HepG2 (cell line): ENCODE results near the gene UBR3. TPM values are rescaled to one million over a fixed set of nuclear protein-coding genes. Genes with fewer than 3 reads are reported as not detected.

Experiments
- ATAC-seq: fragments of 200-7000 bp; cut with Tn5 transposase; 3 replicates; pipeline ENCODE4 v1.9.1; 2020; ENCODE audit warnings: mild to moderate bottlenecking, moderate library complexity
- BruUV-seq: library from RNA; stranded (reverse); fragments of 400-500 nt; replicated peaks from 2 replicates; lab custom pipeline; 2021; lab: Mats Ljungman, UMichigan
- CTCF ChIA-PET: fragments of 300-600 bp; formaldehyde crosslinking; extraction: SDS; loops from one replicate; lab custom pipeline; 2021; ENCODE audit warnings: low total read pairs, inconsistent platforms, low intra/inter-chr PET ratio; lab: Yijun Ruan, JAX
- POLR2A ChIA-PET: fragments of 350-600 bp; sonication (Branson Sonifier 250); formaldehyde crosslinking; loops from one replicate; lab custom pipeline; 2020; ENCODE audit warnings: antibody characterized with exemption, inconsistent platforms; lab: Yijun Ruan, JAX
- DNase-seq: peaks from one replicate; pipeline ENCODE4 v3.0.0-alpha.2; 2015; ENCODE audit warnings: low spot score
- FAIRE-seq: peaks from 3 replicates; lab custom pipeline; 2011; peaks lifted over from hg19 to GRCh38; lab: Jason Lieb, UNC
- H2AFZ ChIP-seq: one replicate; pipeline ENCODE4 v1.6.1; 2011; ENCODE audit warnings: low read length, inconsistent platforms
- H3K27ac ChIP-seq: fragments of 300-600 bp; 3 replicates; pipeline ENCODE4 v1.8.0; 2011; ENCODE audit warnings: mixed run types, mild to moderate bottlenecking, mixed read lengths, low read length, inconsistent platforms; ENCODE audit not compliant: insufficient read depth; ENCODE audit errors: extremely low read length
- H3K27me3 ChIP-seq, 2 experiments: fragments of 200-600 bp in 1 of 2; 2 replicates in 1 of 2; 3 replicates in 1 of 2; pipeline versions ENCODE4 v1.6.0 to v1.8.0; 2011; ENCODE audit warnings: low read length in 2 of 2, mild to moderate bottlenecking in 2 of 2, moderate library complexity in 2 of 2, inconsistent platforms in 1 of 2; ENCODE audit not compliant: insufficient read depth in 2 of 2, control insufficient read depth in 1 of 2
- H3K36me3 ChIP-seq, 2 experiments: fragments of 200-600 bp in 1 of 2; replicated peaks in 1 of 2; 2 replicates in 1 of 2; 3 replicates in 1 of 2; pipeline versions ENCODE4 v1.5.1 to v1.8.0; 2011; ENCODE audit warnings: low read length in 2 of 2, inconsistent platforms in 1 of 2; ENCODE audit not compliant: insufficient read depth in 2 of 2, control insufficient read depth in 1 of 2
- H3K4me1 ChIP-seq: 2 replicates; pipeline ENCODE4 v1.5.1; 2012; ENCODE audit warnings: low read length, inconsistent platforms; ENCODE audit not compliant: insufficient read depth
- H3K4me2 ChIP-seq: 2 replicates; pipeline ENCODE4 v1.6.0; 2011; ENCODE audit warnings: low read depth, low read length, inconsistent platforms
- H3K4me3 ChIP-seq, 3 experiments: fragments of 200-600 bp in 1 of 3; sonication (generic), shearing (Covaris generic) in 1 of 3; replicated peaks in 1 of 3; 2 replicates each; pipeline ENCODE4 v1.5.1; 2011 to 2016; ENCODE audit warnings: low read length in 3 of 3, inconsistent platforms in 2 of 3, low read depth in 2 of 3, mild to moderate bottlenecking in 2 of 3, control low read depth in 1 of 3, mixed read lengths in 1 of 3; ENCODE audit not compliant: insufficient read depth in 1 of 3
- H3K79me2 ChIP-seq: one replicate; pipeline ENCODE4 v1.6.1; 2011; ENCODE audit warnings: low read length, inconsistent platforms; ENCODE audit not compliant: insufficient read depth
- H3K9ac ChIP-seq: 2 replicates; pipeline ENCODE4 v1.6.0; 2011; ENCODE audit warnings: mild to moderate bottlenecking, low read depth, low read length, inconsistent platforms; ENCODE audit not compliant: insufficient read depth
- H3K9me3 ChIP-seq: 2 replicates; pipeline ENCODE4 v1.5.1; 2012; ENCODE audit warnings: mild to moderate bottlenecking, low read length
- H4K20me1 ChIP-seq: 2 replicates; pipeline ENCODE4 v1.6.0; 2011; ENCODE audit warnings: inconsistent platforms, mild to moderate bottlenecking, low read length, moderate library complexity; ENCODE audit not compliant: insufficient read depth
- ATF4 ChIP-seq, 2 experiments: fragments of 450-650 bp in 1 of 2; sonication (generic) in 1 of 2; formaldehyde crosslinking; IDR thresholded peaks; 2 replicates each; pipeline versions ENCODE4 v1.5.0 to v1.8.0; 2020 to 2022; ENCODE audit warnings: mild to moderate bottlenecking in 1 of 2, missing genetic modification reagents in 1 of 2
- ATF7-NPFF ChIP-seq: sonication (generic); formaldehyde crosslinking; IDR thresholded peaks from 2 replicates; pipeline ENCODE4 v1.8.1; 2023; ENCODE audit warnings: mild to moderate bottlenecking, low read depth, missing genetic modification reagents, moderate library complexity
- FOXK2 ChIP-seq: fragments of 450-650 bp; IDR thresholded peaks from 2 replicates; pipeline ENCODE4 v1.6.1; 2016
- IKZF1 ChIP-seq: fragments of 450-650 bp; IDR thresholded peaks from 2 replicates; pipeline ENCODE4 v1.7.1; 2016
- KDM5A ChIP-seq: fragments of 200-600 bp; sonication (generic); IDR thresholded peaks from 2 replicates; pipeline ENCODE4 v1.7.0; 2018; ENCODE audit warnings: antibody characterized with exemption, mild to moderate bottlenecking, low read length, borderline replicate concordance
- MXI1 ChIP-seq: IDR thresholded peaks from 3 replicates; pipeline ENCODE4 v1.6.1; 2012; ENCODE audit warnings: low read depth, low read length, inconsistent platforms, borderline replicate concordance
- NR2F6 ChIP-seq, 2 experiments: IDR thresholded peaks; 2 replicates each; pipeline ENCODE4 v1.6.1; 2016; ENCODE audit warnings: antibody characterized with exemption in 1 of 2, mild to moderate bottlenecking in 1 of 2
- NR3C1 ChIP-seq: sonication (generic); formaldehyde crosslinking; IDR thresholded peaks from 2 replicates; pipeline ENCODE4 v1.4.0; 2020; ENCODE audit warnings: missing genetic modification reagents
- PBX3 ChIP-seq: sonication (generic); formaldehyde crosslinking; IDR thresholded peaks from 2 replicates; pipeline ENCODE4 v1.8.1; 2023; ENCODE audit warnings: missing genetic modification reagents, inconsistent platforms, borderline replicate concordance
- SMAD9 ChIP-seq: sonication (generic); formaldehyde crosslinking; IDR thresholded peaks from 2 replicates; pipeline ENCODE4 v1.5.1; 2020; ENCODE audit warnings: mild to moderate bottlenecking, missing genetic modification reagents
- UBTF ChIP-seq: sonication (generic); formaldehyde crosslinking; IDR thresholded peaks from 2 replicates; pipeline ENCODE4 v1.4.0; 2020; ENCODE audit warnings: mild to moderate bottlenecking, missing genetic modification reagents
- ZNF503 ChIP-seq: sonication (generic); formaldehyde crosslinking; IDR thresholded peaks from 2 replicates; pipeline ENCODE4 v1.4.0; 2020; ENCODE audit warnings: missing genetic modification reagents
- ZNF558 ChIP-seq: sonication (generic); formaldehyde crosslinking; IDR thresholded peaks from 2 replicates; pipeline ENCODE4 v1.9.0; 2022; ENCODE audit warnings: mild to moderate bottlenecking, missing genetic modification reagents, borderline replicate concordance
- ZNF597 ChIP-seq: sonication (generic); formaldehyde crosslinking; IDR thresholded peaks from 2 replicates; pipeline ENCODE4 v1.5.0; 2020; ENCODE audit warnings: missing genetic modification reagents
- WGBS: methylation state at CpG from one replicate; pipeline ENCODE4 v1.1.6; 2017; ENCODE audit warnings: low lambda C conversion rate; 5-methylcytosine and 5-hydroxymethylcytosine counted together
- in situ Hi-C: cut with HindIII; loops from 2 replicates; pipeline ENCODE4 v1.10.0; 2017; ENCODE audit warnings: low pct_unique_long_range_greater_than_20kb; ENCODE audit not compliant: extremely low pct_ligation_motif_present
- intact Hi-C: fragments of 100-400 bp; cut with micrococcal nuclease; formaldehyde crosslinking; loops from one replicate; pipeline ENCODE4 v1.10.0; 2022; ENCODE audit not compliant: unreplicated experiment
- polyA plus RNA-seq, 8 experiments: library from polyadenylated mRNA; depleted of rRNA in 3 of 8; stranded (reverse) in 7 of 8; unstranded in 1 of 8; fragments of >200 nt; fragmentation: Illumina TruSeq in 4 of 8; extraction: Trizol in 4 of 8; gene quantifications; 2 replicates each; pipeline versions ENCODE4 v1.2.1 to v1.2.3, GENCODE V29; 2011 to 2016; ENCODE audit warnings: low read depth in 4 of 8, missing spikeins in 1 of 8, mixed read lengths in 1 of 8; ENCODE audit not compliant: insufficient read depth in 1 of 8
- total RNA-seq, 5 experiments: library from RNA; depleted of rRNA; stranded (reverse); fragments of >200 nt; fragmentation: Illumina TruSeq; extraction: Trizol; gene quantifications; 2 replicates each; pipeline ENCODE4 v1.2.3, GENCODE V29; 2016; ENCODE audit warnings: low read depth in 1 of 5

The UBR3 gene
- total and polyA plus RNA-seq, 2 of the 13 experiments (the other 11 are each of a cell fraction or from before 2014, with no cell fraction given) = 15.1 to 28.0 TPM

- peak; percentile 98 for ATAC-seq
- FAIRE-seq = peak; percentile 51
- Histone ChIP-seq H3K9me3 (no peaks in the 10 kb centered on the region), H3K4me2 (peak within 1 kb of the TSS; percentile 77), H3K36me3 (peaks cover 9 to 22% of the 10 kb centered on the region in 2 experiments), H3K9ac (peak within 1 kb of the TSS; percentile 82), H3K79me2 (peaks cover 50% of the 10 kb centered on the region), H4K20me1 (peaks cover 10% of the 10 kb centered on the region), H3K4me1 (peaks cover 44% of the 10 kb centered on the region), H3K27ac (peak within 1 kb of the TSS; percentile 68), H2AFZ (peak within 1 kb of the TSS; percentile 88), H3K4me3 (peak within 1 kb of the TSS; percentile 79 to 96 (median 88)), H3K27me3 (no peaks in the 10 kb centered on the region; a peak in 1 of 5 replicates)
- in situ Hi-C loops = no loop called here
- intact Hi-C loops = loop anchor here (2.0 kb wide), 1 partner anchor 28 kb away; the partner anchor contains the start of gene UBR3
- BruUV-seq = no TSS peak
- WGBS = 1% methylated on average over 46 of the region's 67 CpGs
- peak; percentile 89 for DNase-seq
- ChIA-PET POLR2A (interaction anchor here (0.6 to 1.8 kb wide), 15 partner anchors 9 to 320 kb away, joined by 3 to 16 read pairs (median 4); partner anchors contain the start of genes BBS5, CFAP210, METTL5 and PHOSPHO2), CTCF (no interaction called here)
- TF ChIP-seq ZNF597 (CRISPR knock-in tag) (no peak), ATF4 (CRISPR knock-in tag; IDR thresholded peaks at IDR 0.05) (no peak; a peak in 1 of 4 replicates), SMAD9 (CRISPR knock-in tag) (0 out of 2 replicates have a peak, but pooled peaks have one; percentile 9), IKZF1 (no peak), NR2F6 (IDR thresholded peaks at IDR 0.05) (no peak), NR2F6 (CRISPR knock-in tag; IDR thresholded peaks at IDR 0.05) (no peak; the same call in 1 of the 2 replicates), KDM5A (peak; percentile 83), ZNF503 (CRISPR knock-in tag) (peak; percentile 63; the same call in 1 of the 2 replicates), NR3C1 (CRISPR knock-in tag) (no peak), PBX3 (CRISPR knock-in tag) (no peak), FOXK2 (no peak), UBTF (CRISPR knock-in tag) (peak; percentile 93), ZNF558 (CRISPR knock-in tag) (no peak), ATF7-NPFF (CRISPR knock-in tag) (0 out of 2 replicates have a peak, but pooled peaks have one; percentile 66), MXI1 (peak; percentile 49; the same call in 1 of the 3 replicates)
Observed at GRCh38 chr2:169798718-169799592, 28.3 kb upstream of the UBR3 start, which contains the start of gene SSB. Gene SSB, plus strand, starts transcription at chr2:169798871. Its CDS starts 2,090 bp downstream, at chr2:169800961.
